IMR-90 (cell line): ENCODE data around the gene LRP1B. TPM values are rescaled to one million over a fixed set of nuclear protein-coding genes. Genes with fewer than 3 reads are reported as not detected.

ENCODE experiments used
- ATAC-seq: fragments of 200-7000 bp; cut with Tn5 transposase; 2 replicates; pipeline ENCODE4 v1.9.1; 2020; ENCODE audit warnings: low read depth, mild to moderate bottlenecking, moderate library complexity
- BruUV-seq: library from RNA; stranded (reverse); fragments of 400-500 nt; replicated peaks from 2 replicates; lab custom pipeline; 2021; lab: Mats Ljungman, UMichigan
- CTCF ChIA-PET: fragments of 300-600 bp; formaldehyde crosslinking; extraction: SDS; loops from one replicate; lab custom pipeline; 2021; ENCODE audit warnings: antibody characterized with exemption; lab: Yijun Ruan, JAX
- POLR2A ChIA-PET: fragments of 300-600 bp; sonication (Branson Sonifier 250); formaldehyde crosslinking; loops from one replicate; lab custom pipeline; 2022; ENCODE audit warnings: antibody characterized with exemption; ENCODE audit not compliant: unreplicated experiment; lab: Charles Lee
- DNase-seq: peaks from one replicate; pipeline ENCODE4 v3.0.0; 2013
- H2AFZ ChIP-seq: replicated peaks from 2 replicates; pipeline ENCODE3; 2013; ENCODE audit warnings: low read length, mild to moderate bottlenecking; ENCODE audit not compliant: poor library complexity
- H2AK5ac ChIP-seq: 2 replicates; pipeline ENCODE4 v1.6.1; 2013; ENCODE audit warnings: low read depth, low read length, inconsistent platforms
- H2AK9ac ChIP-seq: replicated peaks from 2 replicates; pipeline ENCODE3; 2013; ENCODE audit warnings: mild to moderate bottlenecking, low read depth, low read length, moderate library complexity; ENCODE audit not compliant: poor library complexity
- H2BK120ac ChIP-seq: 2 replicates; pipeline ENCODE4 v1.6.1; 2013; ENCODE audit warnings: low read depth, low read length, inconsistent platforms
- H2BK15ac ChIP-seq: 3 replicates; pipeline ENCODE4 v1.6.1; 2013; ENCODE audit warnings: low read depth, low read length, inconsistent platforms
- H2BK20ac ChIP-seq: 2 replicates; pipeline ENCODE4 v1.6.1; 2013; ENCODE audit warnings: low read depth, mild to moderate bottlenecking, inconsistent platforms, low read length, moderate library complexity
- H2BK5ac ChIP-seq: 2 replicates; pipeline ENCODE4 v1.6.1; 2013; ENCODE audit warnings: mild to moderate bottlenecking, low read depth, low read length, inconsistent platforms; ENCODE audit not compliant: poor library complexity, severe bottlenecking
- H3K14ac ChIP-seq: replicated peaks from 2 replicates; pipeline ENCODE4 v1.6.1; 2013; ENCODE audit warnings: low read depth, low read length, inconsistent platforms
- H3K18ac ChIP-seq: 2 replicates; pipeline ENCODE4 v1.6.1; 2013; ENCODE audit warnings: low read depth, low read length, control low read depth
- H3K23ac ChIP-seq: 2 replicates; pipeline ENCODE4 v1.6.1; 2013; ENCODE audit warnings: low read depth, low read length, inconsistent platforms
- H3K27ac ChIP-seq: 2 replicates; pipeline ENCODE4 v1.5.1; 2013; ENCODE audit warnings: mild to moderate bottlenecking, control low read depth, low read length; ENCODE audit not compliant: insufficient read depth
- H3K27me3 ChIP-seq: 2 replicates; pipeline ENCODE4 v1.6.1; 2013; ENCODE audit warnings: low read length; ENCODE audit not compliant: control insufficient read depth, insufficient read depth
- H3K36me3 ChIP-seq: 2 replicates; pipeline ENCODE4 v1.6.1; 2013; ENCODE audit warnings: low read length, mixed read lengths; ENCODE audit not compliant: control insufficient read depth, insufficient read depth
- H3K4ac ChIP-seq: 2 replicates; pipeline ENCODE4 v1.6.1; 2013; ENCODE audit warnings: low read depth, low read length, inconsistent platforms
- H3K4me1 ChIP-seq: 2 replicates; pipeline ENCODE4 v1.6.1; 2013; ENCODE audit warnings: low read length, mixed read lengths; ENCODE audit not compliant: control insufficient read depth, insufficient read depth
- H3K4me2 ChIP-seq: 2 replicates; pipeline ENCODE4 v1.6.1; 2013; ENCODE audit warnings: low read depth, mild to moderate bottlenecking, control low read depth, low read length, moderate library complexity
- H3K4me3 ChIP-seq: 2 replicates; pipeline ENCODE4 v1.5.1; 2013; ENCODE audit warnings: low read depth, mild to moderate bottlenecking, control low read depth, low read length, moderate library complexity; ENCODE audit not compliant: insufficient read depth
- H3K56ac ChIP-seq: 2 replicates; pipeline ENCODE4 v1.6.1; 2013; ENCODE audit warnings: low read length, inconsistent platforms; ENCODE audit not compliant: insufficient read depth; ENCODE audit errors: extremely low read depth
- H3K79me1 ChIP-seq, 2 experiments: 2 replicates each; pipeline ENCODE4 v1.6.1; 2013; ENCODE audit warnings: low read length in 2 of 2, inconsistent platforms in 1 of 2, low read depth in 1 of 2
- H3K9ac ChIP-seq: 2 replicates; pipeline ENCODE4 v1.6.1; 2013; ENCODE audit warnings: low read depth, low read length, control low read depth
- H3K9me1 ChIP-seq: 2 replicates; pipeline ENCODE4 v1.6.1; 2013; ENCODE audit warnings: low read length, inconsistent platforms; ENCODE audit not compliant: insufficient read depth
- H3K9me3 ChIP-seq: 2 replicates; pipeline ENCODE4 v1.6.1; 2013; ENCODE audit warnings: low read length; ENCODE audit not compliant: control insufficient read depth, insufficient read depth
- H4K20me1 ChIP-seq: 2 replicates; pipeline ENCODE4 v1.6.1; 2013; ENCODE audit warnings: low read length, inconsistent platforms; ENCODE audit not compliant: insufficient read depth
- H4K5ac ChIP-seq: 2 replicates; pipeline ENCODE4 v1.6.1; 2013; ENCODE audit warnings: mild to moderate bottlenecking, low read depth, low read length, control low read depth
- H4K8ac ChIP-seq, 2 experiments: 2 replicates each; pipeline ENCODE4 v1.6.1; 2013; ENCODE audit warnings: low read depth in 2 of 2, low read length in 2 of 2, control low read depth in 1 of 2, inconsistent platforms in 1 of 2
- H4K91ac ChIP-seq: 2 replicates; pipeline ENCODE4 v1.6.1; 2013; ENCODE audit warnings: low read depth, low read length, inconsistent platforms; ENCODE audit not compliant: insufficient read depth
- CEBPB ChIP-seq: IDR thresholded peaks from 2 replicates; pipeline ENCODE4 v1.6.1; 2012; ENCODE audit warnings: low read depth, low read length, improper control_type of control experiment
- CHD1 ChIP-seq: IDR thresholded peaks from 2 replicates; pipeline ENCODE4 v1.6.1; 2012; ENCODE audit warnings: low read depth, low read length, improper control_type of control experiment
- CTCF ChIP-seq: conservative IDR thresholded peaks from 2 replicates; pipeline ENCODE4 v1.5.1; 2012; ENCODE audit warnings: mild to moderate bottlenecking, low read depth, low read length, improper control_type of control experiment
- MXI1 ChIP-seq: IDR thresholded peaks from 2 replicates; pipeline ENCODE4 v1.6.1; 2012; ENCODE audit warnings: low read depth, mild to moderate bottlenecking, low read length, moderate library complexity, borderline replicate concordance
- NFE2L2 ChIP-seq: fragments of 150-350 bp; IDR thresholded peaks from 2 replicates; pipeline ENCODE4 v1.6.1; 2016; ENCODE audit warnings: low read depth, mild to moderate bottlenecking, low read length
- RAD21 ChIP-seq: IDR thresholded peaks from 2 replicates; pipeline ENCODE4 v1.6.1; 2012; ENCODE audit warnings: low read length, improper control_type of control experiment
- USF2 ChIP-seq: fragments of 150-350 bp; IDR thresholded peaks from 2 replicates; pipeline ENCODE4 v1.6.1; 2017; ENCODE audit warnings: mild to moderate bottlenecking, antibody characterized with exemption, low read length, low read depth
- WGBS, 2 experiments: methylation state at CpG; one replicate each; pipeline versions ENCODE4 v1.1.5 to v1.1.7; 2013; ENCODE audit warnings: missing lambda C conversion rate in 2 of 2; ENCODE audit not compliant: insufficient read length in 1 of 2; ENCODE audit errors: extremely low coverage in 2 of 2; 5-methylcytosine and 5-hydroxymethylcytosine counted together
- dilution Hi-C: fragments of 300-500 bp; cut with HindIII; formaldehyde crosslinking; loops from one replicate; pipeline ENCODE4 v1.14.3; 2018; ENCODE audit warnings: low sequenced_read_pairs; ENCODE audit not compliant: unreplicated experiment
- in situ Hi-C: fragments of 300-500 bp; cut with MboI; formaldehyde crosslinking; loops from 3 replicates; pipeline ENCODE4 v1.14.3; 2019; ENCODE audit warnings: low sequenced_read_pairs, inconsistent platforms, mixed read lengths
- intact Hi-C: fragments of 100-400 bp; cut with micrococcal nuclease; formaldehyde crosslinking; loops from 2 replicates; pipeline ENCODE4 v1.10.0; 2022
- polyA plus RNA-seq, 3 experiments: library from polyadenylated mRNA; depleted of rRNA; stranded (reverse); fragments of >200 nt; gene quantifications; 2 replicates each; pipeline ENCODE4 v1.2.3, GENCODE V29; 2012; ENCODE audit warnings: low replicate concordance in 1 of 3
- total RNA-seq: library from RNA; depleted of rRNA; stranded (reverse); fragments of >200 nt; gene quantifications from 2 replicates; pipeline ENCODE4 v1.2.3, GENCODE V29; 2012

LRP1B gene
- total and polyA plus RNA-seq, 2 of the 4 experiments (the other 2 are of a cell fraction): under 0.01 to 0.02 TPM

GRCh38 chr2:140585016-140585415 lies 1545.8 kb downstream of the LRP1B start:
- no peaks in the 10 kb centered on the region for H3K9me1 ChIP-seq
- no peak overlapping the region for H2BK20ac ChIP-seq
- in situ Hi-C loops (no loop called here), intact Hi-C loops (loop anchor here (5.0 kb wide), 2 partner anchors 277 to 972 kb away; no protein-coding TSS in a partner anchor), dilution Hi-C loops (no loop called here)
- H3K4ac ChIP-seq: no peak overlapping the region
- DNase-seq: no peak
- H3K27me3 ChIP-seq: no peaks in the 10 kb centered on the region
- POLR2A ChIA-PET: interaction anchor here (0.7 to 1.1 kb wide), 2 partner anchors 15 to 114 kb away, joined by 3 read pairs; no protein-coding TSS in a partner anchor
- H3K4me2 ChIP-seq: no peak overlapping the region
- no peak overlapping the region for H2AK5ac ChIP-seq
- WGBS, 2 experiments: no CpG with 5 or more reads among the region's 2 CpGs
- H3K23ac ChIP-seq: no peak overlapping the region
- H3K14ac ChIP-seq: no peak overlapping the region
- no peak overlapping the region for H3K27ac ChIP-seq
- no peak overlapping the region for H3K9ac ChIP-seq
- H4K20me1 ChIP-seq: no peaks in the 10 kb centered on the region
- no peak overlapping the region for H3K18ac ChIP-seq
- no peaks in the 10 kb centered on the region for H3K9me3 ChIP-seq
- no peak overlapping the region for H4K91ac ChIP-seq
- no peak overlapping the region for H2AK9ac ChIP-seq
- BruUV-seq: no TSS peak
- no peak overlapping the region for H3K56ac ChIP-seq
- no peaks in the 10 kb centered on the region for H3K4me1 ChIP-seq
- H3K36me3 ChIP-seq: no peaks in the 10 kb centered on the region
- no peak overlapping the region for H3K4me3 ChIP-seq
- CTCF ChIA-PET: no interaction called here
- no peak overlapping the region for H2BK5ac ChIP-seq
- H2BK120ac ChIP-seq: no peak overlapping the region
- no peak for ATAC-seq
- no peak overlapping the region for H2AFZ ChIP-seq
- H4K5ac ChIP-seq: no peak overlapping the region
- no peaks in the 10 kb centered on the region for H3K79me1 ChIP-seq
- H2BK15ac ChIP-seq: no peak overlapping the region
- TF ChIP-seq MXI1: no peak
- no peak for TF ChIP-seq CTCF
- TF ChIP-seq NFE2L2: no peak
- no peak for TF ChIP-seq USF2
- TF ChIP-seq CEBPB: no peak
- no peak for TF ChIP-seq RAD21
- no peak for TF ChIP-seq CHD1
- H4K8ac ChIP-seq: no peak overlapping the region
